ENCODE measurements around the gene LRRC23.
"Not testable (repeated sequence)": the region's sequence is repeated elsewhere in the genome, so short reads cannot be mapped to it uniquely, and the experiment has no call there.

The LRRC23 gene

GRCh38 chr12:6904280-6905276, at the start of gene LRRC23:
TSS of gene LRRC23 (plus strand) at chr12:6904822. CDS start at chr12:6905634, 812 bp downstream.
- DNase-seq = peak; percentile 100

- no peak for DNase-seq
Observed at GRCh38 chr12:6855322-6855721, 49.3 kb upstream of the LRRC23 start.

- no peak for DNase-seq
Observed at GRCh38 chr12:6858799-6859198, 45.8 kb upstream of the LRRC23 start.

GRCh38 chr12:6860116-6860515, 44.5 kb upstream of the LRRC23 start:
- DNase-seq = no peak

- DNase-seq = no peak
Observed at GRCh38 chr12:6860942-6861341, 43.7 kb upstream of the LRRC23 start.

GRCh38 chr12:6861391-6861790, 43.2 kb upstream of the LRRC23 start:
- DNase-seq = no peak

GRCh38 chr12:6863033-6863432, 41.6 kb upstream of the LRRC23 start:
- DNase-seq = no peak

- DNase-seq = no peak
Observed at GRCh38 chr12:6863586-6864321, 40.9 kb upstream of the LRRC23 start.

- not testable (repeated sequence) for DNase-seq
Observed at GRCh38 chr12:6865307-6865706, 39.3 kb upstream of the LRRC23 start.

GRCh38 chr12:6866163-6866919, 38.3 kb upstream of the LRRC23 start:
- DNase-seq = no peak

- DNase-seq = no peak
Observed at GRCh38 chr12:6866920-6867412, 37.7 kb upstream of the LRRC23 start.

- DNase-seq = peak; percentile 92
Observed at GRCh38 chr12:6867413-6868210, 37.0 kb upstream of the LRRC23 start, which contains the start of gene TPI1. TSS of gene TPI1 (plus strand) at chr12:6867531. CDS start at chr12:6867567, 36 bp downstream.

- DNase-seq = peak; percentile 26
Observed at GRCh38 chr12:6868211-6869048, 36.2 kb upstream of the LRRC23 start.

GRCh38 chr12:6869049-6870021, 35.3 kb upstream of the LRRC23 start:
- peak; percentile 96 for DNase-seq

- not testable (repeated sequence) for DNase-seq
Observed at GRCh38 chr12:6870304-6870703, 34.3 kb upstream of the LRRC23 start.

GRCh38 chr12:6871052-6871957, 33.3 kb upstream of the LRRC23 start:
- peak; percentile 10 for DNase-seq

- peak; percentile 92 for DNase-seq
Observed at GRCh38 chr12:6872073-6873048, 32.3 kb upstream of the LRRC23 start.

Data from eye (tissue), 1 donor.